GM23338 (cell line): ENCODE results near the gene PER1. TPM values are rescaled to one million over a fixed set of nuclear protein-coding genes. Genes with fewer than 3 reads are reported as not detected.
A peak's percentile ranks its signal among the peaks of the same experiment; 100 is the strongest.

ENCODE experiments used
- ATAC-seq: fragments of 200-7000 bp; cut with Tn5 transposase; 3 replicates; pipeline ENCODE4 v1.9.1; 2020
- DNase-seq: peaks from one replicate; pipeline ENCODE4 v3.0.0-alpha.2; 2015; ENCODE audit warnings: low spot score
- H2AFZ ChIP-seq: fragments of 200-600 bp; sonication (generic); 2 replicates; pipeline ENCODE4 v1.8.0; 2016; ENCODE audit warnings: antibody characterized with exemption, mild to moderate bottlenecking, moderate library complexity
- H3F3A ChIP-seq: fragments of 200-600 bp; sonication (generic); replicated peaks from 2 replicates; pipeline ENCODE4 v1.8.0; 2017; ENCODE audit warnings: antibody characterized with exemption, mixed run types, low read depth
- H3K27ac ChIP-seq: fragments of 200-600 bp; sonication (generic); 2 replicates; pipeline ENCODE4 v1.6.1; 2016; ENCODE audit warnings: low read depth
- H3K27me3 ChIP-seq: fragments of 200-600 bp; sonication (generic); 2 replicates; pipeline ENCODE4 v1.8.0; 2016; ENCODE audit warnings: mild to moderate bottlenecking, mixed run types, moderate library complexity; ENCODE audit not compliant: insufficient read depth
- H3K36me3 ChIP-seq: fragments of 200-600 bp; sonication (generic); 2 replicates; pipeline ENCODE4 v1.8.0; 2016; ENCODE audit warnings: mild to moderate bottlenecking; ENCODE audit not compliant: insufficient read depth
- H3K4me1 ChIP-seq: fragments of 200-600 bp; sonication (generic); 2 replicates; pipeline ENCODE4 v1.8.0; 2016; ENCODE audit warnings: mild to moderate bottlenecking, moderate library complexity; ENCODE audit not compliant: insufficient read depth
- H3K4me2 ChIP-seq: fragments of 200-600 bp; sonication (generic); 2 replicates; pipeline ENCODE4 v1.7.1; 2017; ENCODE audit warnings: mixed run types
- H3K4me3 ChIP-seq: fragments of 200-600 bp; sonication (generic); 2 replicates; pipeline ENCODE4 v1.6.1; 2016; ENCODE audit warnings: mixed run types
- H3K79me2 ChIP-seq: fragments of 200-600 bp; sonication (generic); replicated peaks from 2 replicates; pipeline ENCODE4 v1.8.0; 2017; ENCODE audit warnings: mild to moderate bottlenecking; ENCODE audit not compliant: insufficient read depth
- H3K9me2 ChIP-seq: fragments of 200-600 bp; sonication (generic); 2 replicates; pipeline ENCODE4 v1.8.0; 2017; ENCODE audit not compliant: insufficient read depth
- H4K20me1 ChIP-seq: fragments of 200-600 bp; sonication (generic); replicated peaks from 2 replicates; pipeline ENCODE4 v1.8.0; 2017; ENCODE audit warnings: mild to moderate bottlenecking; ENCODE audit not compliant: insufficient read depth
- H3K27ac Mint-ChIP-seq: 2 replicates; pipeline ENCODE4 v1.8.0; 2020; ENCODE audit warnings: inconsistent platforms, mild to moderate bottlenecking, moderate library complexity, mixed read lengths
- H3K27me3 Mint-ChIP-seq: 3 replicates; pipeline ENCODE4 v1.8.0; 2022; ENCODE audit warnings: low read depth, mild to moderate bottlenecking, moderate library complexity, mixed read lengths, inconsistent platforms; ENCODE audit not compliant: insufficient read depth, poor library complexity
- H3K36me3 Mint-ChIP-seq: 3 replicates; pipeline ENCODE4 v1.8.0; 2021; ENCODE audit warnings: low read depth, mild to moderate bottlenecking, inconsistent platforms, moderate library complexity, mixed read lengths
- H3K4me1 Mint-ChIP-seq: 3 replicates; pipeline ENCODE4 v1.8.0; 2020; ENCODE audit warnings: mild to moderate bottlenecking, inconsistent platforms, mixed read lengths
- H3K4me3 Mint-ChIP-seq: 3 replicates; pipeline ENCODE4 v1.8.0; 2021; ENCODE audit warnings: moderate library complexity, mild to moderate bottlenecking, inconsistent platforms, mixed read lengths
- H3K9me3 Mint-ChIP-seq: 3 replicates; pipeline ENCODE4 v1.8.0; 2020; ENCODE audit warnings: moderate library complexity, mild to moderate bottlenecking, inconsistent platforms, mixed read lengths
- CTCF ChIP-seq, 2 experiments: fragments of 200-600 bp in 1 of 2; sonication (generic) in 1 of 2; conservative IDR thresholded peaks; 2 replicates each; pipeline versions ENCODE4 v1.5.1 to v1.6.1; 2016 to 2017; ENCODE audit warnings: antibody characterized with exemption in 2 of 2, low read depth in 2 of 2, mild to moderate bottlenecking in 2 of 2, moderate library complexity in 1 of 2
- EZH2 ChIP-seq: fragments of 200-600 bp; sonication (generic); IDR thresholded peaks from one replicate; pipeline ENCODE4 v1.8.0; 2017; ENCODE audit warnings: antibody characterized with exemption, mild to moderate bottlenecking, low read depth; ENCODE audit not compliant: unreplicated experiment
- POLR2AphosphoS5 ChIP-seq: IDR thresholded peaks from 2 replicates; pipeline ENCODE4 v1.6.1; 2016; ENCODE audit warnings: antibody characterized with exemption, low read depth
- ZNF462 ChIP-seq: fragments of 250-450 bp; sonication (Bioruptor Pico); IDR thresholded peaks from 2 replicates; pipeline ENCODE4 v1.5.0; 2020; ENCODE audit warnings: mild to moderate bottlenecking, moderate library complexity
- polyA plus RNA-seq: library from polyadenylated mRNA; unstranded; fragments of >200 nt; fragmentation: Nextera tagmentation; extraction: Ambion mirVana; gene quantifications from 2 replicates; pipeline ENCODE4 v1.2.1, GENCODE V29; 2016
- total RNA-seq: library from RNA; depleted of rRNA; stranded (reverse); fragments of >200 nt; shearing (Covaris generic); gene quantifications from 2 replicates; pipeline ENCODE4 v1.2.3, GENCODE V29; 2014

Gene PER1
- total and polyA plus RNA-seq, 2 experiments from 2014 or later: 12.2 to 36.1 TPM

GRCh38 chr17:8187517-8188262 is 35.5 kb upstream of the PER1 start:
- Mint-ChIP-seq H3K9me3 (no peaks in the 10 kb centered on the region; the same call in 2 of the 3 replicates), H3K27me3 (peaks cover 18% of the 10 kb centered on the region), H3K4me3 (no peak overlapping the region), H3K27ac (no peak overlapping the region), H3K36me3 (no peaks in the 10 kb centered on the region; the same call in 2 of the 3 replicates), H3K4me1 (peaks cover 11% of the 10 kb centered on the region)
- Histone ChIP-seq H3K4me2 (peak overlapping the region; percentile 77), H3K4me1 (peaks cover 9% of the 10 kb centered on the region), H4K20me1 (no peaks in the 10 kb centered on the region), H3F3A (peaks cover 15% of the 10 kb centered on the region), H3K4me3 (peak overlapping the region; percentile 100), H3K9me2 (no peaks in the 10 kb centered on the region), H3K27ac (no peak overlapping the region), H3K36me3 (no peaks in the 10 kb centered on the region), H2AFZ (no peak overlapping the region), H3K79me2 (no peaks in the 10 kb centered on the region), H3K27me3 (peaks cover 13% of the 10 kb centered on the region)
- no peak for TF ChIP-seq ZNF462 (CRISPR knock-in tag)
- TF ChIP-seq POLR2AphosphoS5: 0 out of 2 replicates have a peak, but pooled peaks have one; percentile 31
- TF ChIP-seq CTCF (conservative IDR thresholded peaks at IDR 0.05; ENCODE audit: low read depth in 2 of 2): peak in 1 of 2 experiments; percentile 30; a peak in 1 of 4 replicates
- TF ChIP-seq EZH2: no peak
- DNase-seq (peak; percentile 98), ATAC-seq (peak; percentile 41)
